A549 (cell line): ENCODE measurements around the gene PSORS1C1. TPM values are rescaled to one million over a fixed set of nuclear protein-coding genes. Genes with fewer than 3 reads are reported as not detected.

Source experiments
- ATAC-seq, 2 experiments: fragments of 200-7000 bp in 1 of 2; fragments of >200 bp in 1 of 2; cut with Nextera tagmentation in 1 of 2; cut with Tn5 transposase in 1 of 2; 3 replicates each; pipeline versions ENCODE4 v1.8.0 to v1.9.1; 2018 to 2020; ENCODE audit warnings: mild to moderate bottlenecking in 1 of 2, moderate library complexity in 1 of 2
- CTCF ChIA-PET: fragments of 300-600 bp; sonication (Branson Sonifier 250); formaldehyde crosslinking; extraction: SDS; loops from one replicate; lab custom pipeline; 2021; ENCODE audit warnings: antibody characterized with exemption, inconsistent platforms; lab: Yijun Ruan, JAX
- POLR2A ChIA-PET: fragments of 350-600 bp; formaldehyde crosslinking; extraction: SDS; loops from one replicate; lab custom pipeline; 2021; ENCODE audit warnings: antibody characterized with exemption, inconsistent platforms; lab: Yijun Ruan, JAX
- DNase-seq, 2 experiments: peaks; one replicate each; pipeline versions ENCODE4 v3.0.0 to v3.0.0-alpha.2; 2011 to 2016; ENCODE audit warnings: low read depth in 1 of 2, low spot score in 1 of 2
- FAIRE-seq: peaks from 2 replicates; lab custom pipeline; 2011; peaks lifted over from hg19 to GRCh38; lab: Jason Lieb, UNC
- H3K27ac ChIP-seq, 2 experiments: fragments of >200 bp; sonication (Bioruptor Twin); formaldehyde crosslinking; 3 replicates each; pipeline ENCODE4 v1.5.1; 2016 to 2017
- H3K4me1 ChIP-seq: fragments of >200 bp; sonication (Bioruptor Twin); formaldehyde crosslinking; 3 replicates; pipeline ENCODE4 v1.6.1; 2016
- H3K4me2 ChIP-seq: fragments of >200 bp; sonication (Bioruptor Twin); formaldehyde crosslinking; 3 replicates; pipeline ENCODE4 v1.6.1; 2016
- H3K4me3 ChIP-seq: fragments of >200 bp; sonication (Bioruptor Twin); formaldehyde crosslinking; 3 replicates; pipeline ENCODE4 v1.5.1; 2016
- H3K9me3 ChIP-seq: fragments of >200 bp; sonication (Bioruptor Twin); formaldehyde crosslinking; 3 replicates; pipeline ENCODE4 v1.6.1; 2016
- BHLHE40 ChIP-seq: IDR thresholded peaks from 2 replicates; pipeline ENCODE4 v1.6.1; 2012; ENCODE audit warnings: low read depth, low read length, inconsistent platforms
- CBX2 ChIP-seq: fragments of 200-600 bp; sonication (generic); IDR thresholded peaks from 2 replicates; pipeline ENCODE4 v1.6.1; 2016; ENCODE audit warnings: low read depth, mild to moderate bottlenecking, borderline replicate concordance
- CHD2 ChIP-seq: fragments of 150-350 bp; IDR thresholded peaks from 2 replicates; pipeline ENCODE4 v1.6.1; 2014; ENCODE audit warnings: low read length; ENCODE audit not compliant: partially characterized antibody
- CHD4 ChIP-seq: fragments of 200-600 bp; sonication (generic); IDR thresholded peaks from 2 replicates; pipeline ENCODE4 v1.6.1; 2016; ENCODE audit warnings: antibody characterized with exemption, mild to moderate bottlenecking, borderline replicate concordance
- JUNB ChIP-seq: fragments of >200 bp; sonication (Bioruptor Twin); formaldehyde crosslinking; IDR thresholded peaks from 2 replicates; pipeline ENCODE4 v1.6.1; 2016
- KDM5A ChIP-seq: fragments of 200-600 bp; sonication (generic); IDR thresholded peaks from 2 replicates; pipeline ENCODE4 v1.6.1; 2016; ENCODE audit warnings: antibody characterized with exemption, mild to moderate bottlenecking
- MAZ ChIP-seq: fragments of 150-350 bp; IDR thresholded peaks from 2 replicates; pipeline ENCODE4 v1.6.1; 2014; ENCODE audit warnings: antibody characterized with exemption, low read depth, low read length, borderline replicate concordance
- NFE2L2 ChIP-seq: fragments of 150-350 bp; conservative IDR thresholded peaks from 2 replicates; pipeline ENCODE4 v1.6.1; 2014; ENCODE audit warnings: low read length
- NPAS2 ChIP-seq: fragments of 250-450 bp; sonication (Bioruptor Pico); IDR thresholded peaks from 2 replicates; pipeline ENCODE4 v1.8.0; 2022; ENCODE audit warnings: mild to moderate bottlenecking, moderate library complexity, borderline replicate concordance
- NR3C1 ChIP-seq: fragments of >200 bp; sonication (Bioruptor Twin); formaldehyde crosslinking; IDR thresholded peaks from 3 replicates; pipeline ENCODE4 v1.6.1; 2017
- POLR2A ChIP-seq: IDR thresholded peaks from 2 replicates; pipeline ENCODE4 v1.6.1; 2012; ENCODE audit warnings: mild to moderate bottlenecking, low read length
- RCOR1 ChIP-seq: fragments of 150-350 bp; IDR thresholded peaks from 2 replicates; pipeline ENCODE4 v1.6.1; 2014; ENCODE audit warnings: antibody characterized with exemption, low read length, low read depth
- RFX5 ChIP-seq: fragments of 450-650 bp; IDR thresholded peaks from 2 replicates; pipeline ENCODE4 v1.7.1; 2014; ENCODE audit warnings: antibody characterized with exemption, mild to moderate bottlenecking, moderate library complexity
- SREBF2 ChIP-seq: fragments of 450-650 bp; IDR thresholded peaks from 2 replicates; pipeline ENCODE4 v1.6.1; 2014; ENCODE audit warnings: mild to moderate bottlenecking, moderate library complexity
- TFCP2L1 ChIP-seq: fragments of 250-450 bp; sonication (Bioruptor Pico); IDR thresholded peaks from 2 replicates; pipeline ENCODE4 v1.5.0; 2021; ENCODE audit warnings: mild to moderate bottlenecking
- ZC3H11A ChIP-seq: fragments of 450-650 bp; IDR thresholded peaks from 2 replicates; pipeline ENCODE4 v1.6.1; 2014; ENCODE audit warnings: antibody characterized with exemption, mild to moderate bottlenecking
- WGBS: methylation state at CpG from one replicate; pipeline ENCODE4 v1.1.6; 2017; ENCODE audit errors: missing lambda C conversion rate; 5-methylcytosine and 5-hydroxymethylcytosine counted together
- polyA plus RNA-seq, 4 experiments: library from polyadenylated mRNA; depleted of rRNA in 3 of 4; stranded (reverse); fragments of >200 nt; fragmentation: RNase III in 1 of 4; extraction: RNeasy Plus Mini Kit Qiagen cat#74134 plus additional on column Dnase treatment in 1 of 4; gene quantifications; 2 replicates in 3 of 4; 3 replicates in 1 of 4; pipeline ENCODE4 v1.2.3, GENCODE V29; 2011 to 2017
- TF ChIP-seq, protein P1 (sequence below): fragments of >200 bp; sonication (Bioruptor Twin); formaldehyde crosslinking; IDR thresholded peaks from 2 replicates; pipeline ENCODE4 v1.6.1; 2016
- TF ChIP-seq, protein P2 (sequence below): fragments of >200 bp; sonication (Bioruptor Twin); formaldehyde crosslinking; IDR thresholded peaks from 3 replicates; pipeline ENCODE4 v1.6.1; 2016
- TF ChIP-seq, protein P3 (sequence below): fragments of 200-600 bp; sonication (generic); IDR thresholded peaks from 2 replicates; pipeline ENCODE4 v1.6.1; 2016; ENCODE audit warnings: antibody characterized with exemption, mild to moderate bottlenecking, moderate library complexity

PSORS1C1 gene
- polyA plus RNA-seq, 2 of the 4 experiments (the other 2 are of a cell fraction) = 2.3 to 4.3 TPM

GRCh38 chr6:31116661-31117385, 2.2 kb downstream of the PSORS1C1 start:
- FAIRE-seq (no peak), DNase-seq (no peak), ATAC-seq (no peak)
- ChIA-PET CTCF (interaction anchor here (0.6 to 4.0 kb wide), 10 partner anchors 9 to 250 kb away, joined by 3 to 31 read pairs (median 4); no protein-coding TSS in a partner anchor), POLR2A (no interaction called here)
- Histone ChIP-seq H3K27ac (no peak overlapping the region), H3K4me1 (peaks cover 17% of the 10 kb centered on the region), H3K9me3 (no peaks in the 10 kb centered on the region), H3K4me3 (no peak overlapping the region), H3K4me2 (no peak overlapping the region)
- 93% methylated on average over 15 of the region's 19 CpGs for WGBS
- TF ChIP-seq JUNB (no peak), KDM5A (no peak), NR3C1 (no peak), RFX5 (no peak), TFCP2L1 (no peak), CBX2 (no peak), CHD2 (no peak), CHD4 (no peak)
- TF ChIP-seq, protein P1, sequence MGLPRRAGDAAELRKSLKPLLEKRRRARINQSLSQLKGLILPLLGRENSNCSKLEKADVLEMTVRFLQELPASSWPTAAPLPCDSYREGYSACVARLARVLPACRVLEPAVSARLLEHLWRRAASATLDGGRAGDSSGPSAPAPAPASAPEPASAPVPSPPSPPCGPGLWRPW = no peak
- TF ChIP-seq, all 56 proteins: peak for 0

DNA sequence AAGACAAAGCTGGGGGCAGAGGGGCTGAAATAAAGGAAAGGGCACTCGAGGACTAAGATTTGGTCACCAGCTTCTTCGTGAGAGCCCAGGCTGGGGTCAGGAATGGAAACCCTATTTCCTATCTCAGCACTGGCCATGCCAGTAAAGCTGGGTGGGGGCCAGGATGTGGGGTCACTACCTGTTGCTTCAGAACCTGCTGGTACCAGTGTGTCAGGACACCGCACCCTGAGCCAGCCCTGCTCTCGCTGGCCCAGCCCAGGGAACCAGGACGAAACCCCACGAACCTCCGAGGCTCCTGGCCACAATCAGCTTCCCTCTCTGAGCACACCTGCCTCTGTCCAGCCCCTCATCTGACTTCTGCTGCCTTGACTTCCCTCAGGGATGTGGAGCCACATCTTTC, 3.6 kb downstream of the PSORS1C1 start:
- no peak overlapping the region for H3K27ac ChIP-seq
- WGBS = 85% methylated on average over 7 of the region's 7 CpGs
- no peak overlapping the region for H3K4me3 ChIP-seq
- ChIA-PET CTCF (interaction anchor here (0.8 to 1.5 kb wide), 6 partner anchors 11 to 203 kb away, joined by 3 to 7 read pairs (median 4); no protein-coding TSS in a partner anchor), POLR2A (no interaction called here)
- peaks cover 29% of the 10 kb centered on the region for H3K4me1 ChIP-seq
- no peak for DNase-seq
- FAIRE-seq = no peak
- H3K4me2 ChIP-seq = no peak overlapping the region
- no peak for ATAC-seq
- no peaks in the 10 kb centered on the region for H3K9me3 ChIP-seq
- no peak for TF ChIP-seq ZC3H11A
- TF ChIP-seq, protein P2, sequence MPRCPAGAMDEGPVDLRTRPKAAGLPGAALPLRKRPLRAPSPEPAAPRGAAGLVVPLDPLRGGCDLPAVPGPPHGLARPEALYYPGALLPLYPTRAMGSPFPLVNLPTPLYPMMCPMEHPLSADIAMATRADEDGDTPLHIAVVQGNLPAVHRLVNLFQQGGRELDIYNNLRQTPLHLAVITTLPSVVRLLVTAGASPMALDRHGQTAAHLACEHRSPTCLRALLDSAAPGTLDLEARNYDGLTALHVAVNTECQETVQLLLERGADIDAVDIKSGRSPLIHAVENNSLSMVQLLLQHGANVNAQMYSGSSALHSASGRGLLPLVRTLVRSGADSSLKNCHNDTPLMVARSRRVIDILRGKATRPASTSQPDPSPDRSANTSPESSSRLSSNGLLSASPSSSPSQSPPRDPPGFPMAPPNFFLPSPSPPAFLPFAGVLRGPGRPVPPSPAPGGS = no peak
- TF ChIP-seq, protein P3, sequence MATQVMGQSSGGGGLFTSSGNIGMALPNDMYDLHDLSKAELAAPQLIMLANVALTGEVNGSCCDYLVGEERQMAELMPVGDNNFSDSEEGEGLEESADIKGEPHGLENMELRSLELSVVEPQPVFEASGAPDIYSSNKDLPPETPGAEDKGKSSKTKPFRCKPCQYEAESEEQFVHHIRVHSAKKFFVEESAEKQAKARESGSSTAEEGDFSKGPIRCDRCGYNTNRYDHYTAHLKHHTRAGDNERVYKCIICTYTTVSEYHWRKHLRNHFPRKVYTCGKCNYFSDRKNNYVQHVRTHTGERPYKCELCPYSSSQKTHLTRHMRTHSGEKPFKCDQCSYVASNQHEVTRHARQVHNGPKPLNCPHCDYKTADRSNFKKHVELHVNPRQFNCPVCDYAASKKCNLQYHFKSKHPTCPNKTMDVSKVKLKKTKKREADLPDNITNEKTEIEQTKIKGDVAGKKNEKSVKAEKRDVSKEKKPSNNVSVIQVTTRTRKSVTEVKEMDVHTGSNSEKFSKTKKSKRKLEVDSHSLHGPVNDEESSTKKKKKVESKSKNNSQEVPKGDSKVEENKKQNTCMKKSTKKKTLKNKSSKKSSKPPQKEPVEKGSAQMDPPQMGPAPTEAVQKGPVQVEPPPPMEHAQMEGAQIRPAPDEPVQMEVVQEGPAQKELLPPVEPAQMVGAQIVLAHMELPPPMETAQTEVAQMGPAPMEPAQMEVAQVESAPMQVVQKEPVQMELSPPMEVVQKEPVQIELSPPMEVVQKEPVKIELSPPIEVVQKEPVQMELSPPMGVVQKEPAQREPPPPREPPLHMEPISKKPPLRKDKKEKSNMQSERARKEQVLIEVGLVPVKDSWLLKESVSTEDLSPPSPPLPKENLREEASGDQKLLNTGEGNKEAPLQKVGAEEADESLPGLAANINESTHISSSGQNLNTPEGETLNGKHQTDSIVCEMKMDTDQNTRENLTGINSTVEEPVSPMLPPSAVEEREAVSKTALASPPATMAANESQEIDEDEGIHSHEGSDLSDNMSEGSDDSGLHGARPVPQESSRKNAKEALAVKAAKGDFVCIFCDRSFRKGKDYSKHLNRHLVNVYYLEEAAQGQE = no peak
- no peak for TF ChIP-seq RCOR1
- no peak for TF ChIP-seq KDM5A
- no peak for TF ChIP-seq NFE2L2
- no peak for TF ChIP-seq BHLHE40
- no peak for TF ChIP-seq NPAS2 (CRISPR knock-in tag)
- no peak for TF ChIP-seq MAZ
- no peak for TF ChIP-seq SREBF2
- TF ChIP-seq POLR2A = no peak
